Measurements from ENCODE around the gene SDC1. TPM values are rescaled to one million over a fixed set of nuclear protein-coding genes. Genes with fewer than 3 reads are reported as not detected.
A peak's percentile ranks its signal among the peaks of the same experiment; 100 is the strongest.
"Not testable (repeated sequence)": the region's sequence is repeated elsewhere in the genome, so short reads cannot be mapped to it uniquely, and the experiment has no call there.

The SDC1 gene
- total RNA-seq, 4 donors from 2014 or later: 103 to 192 (median 127) TPM

GRCh38 chr2:20196657-20197161 lies 28.2 kb downstream of the SDC1 start:
- intact Hi-C loops (cut with DNase I; ENCODE audit: low total_unique reads): no loop called here
- Histone ChIP-seq H3K27ac (peak overlapping the region; percentile 85 to 87 (median 86)), H3K9me3 (no peaks in the 10 kb centered on the region), H3K4me1 (peaks cover 6 to 49% (median 30%) of the 10 kb centered on the region in 4 donors), H3K36me3 (no peaks in the 10 kb centered on the region), H3K27me3 (no peaks in the 10 kb centered on the region), H3K4me3 (no peak overlapping the region)
- peak; percentile 69 for DNase-seq
- TF ChIP-seq POLR2AphosphoS5 (IDR thresholded peaks at IDR 0.05): peak in 2 of 3 donors; percentile 17 to 53
- no peak for TF ChIP-seq POLR2A (IDR thresholded peaks at IDR 0.05)
- in situ Hi-C loops (cut with MboI; ENCODE audit: low pct_ligation_motif_present in 1 of 4, low pct_unique_long_range_greater_than_20kb in 1 of 4, low sequenced_read_pairs in 3 of 4): no loop called here
- 35 to 65% methylated on average over 4 to 16 of the region's 16 CpGs for WGBS, 2 donors (ENCODE audit: low coverage in 1 of 2)

- H3K27ac ChIP-seq: peak overlapping the region; percentile 85 to 87 (median 86)
- TF ChIP-seq EP300 (IDR thresholded peaks at IDR 0.05; ENCODE audit: low read depth) (no peak), CTCF (IDR thresholded peaks at IDR 0.05) (no peak), POLR2A (IDR thresholded peaks at IDR 0.05) (no peak), POLR2AphosphoS5 (IDR thresholded peaks at IDR 0.05) (peak in 1 of 3 donors; percentile 24)
- H3K9me3 ChIP-seq: no peaks in the 10 kb centered on the region
- no peaks in the 10 kb centered on the region for H3K27me3 ChIP-seq
- peak overlapping the region in 2 of 4 donors; percentile 11 to 36 for H3K4me3 ChIP-seq
- peak; percentile 78 for DNase-seq
- in situ Hi-C loops (cut with MboI; ENCODE audit: low pct_ligation_motif_present in 1 of 4, low pct_unique_long_range_greater_than_20kb in 1 of 4, low sequenced_read_pairs in 3 of 4): no loop called here
- H3K4me1 ChIP-seq: peaks cover 11 to 54% (median 34%) of the 10 kb centered on the region in 4 donors
- intact Hi-C loops (cut with DNase I; ENCODE audit: low total_unique reads): no loop called here
- no peaks in the 10 kb centered on the region for H3K36me3 ChIP-seq
- 17 to 52% methylated on average over 1 to 7 of the region's 7 CpGs for WGBS, 2 donors (ENCODE audit: low coverage in 1 of 2)
Measured at GRCh38 chr2:20196053-20196656, 28.8 kb downstream of the SDC1 start.

GRCh38 chr2:20195431-20196033 lies 29.4 kb downstream of the SDC1 start:
- peak overlapping the region in 3 of 4 donors; percentile 6 to 36 (median 11) for H3K4me3 ChIP-seq
- no peaks in the 10 kb centered on the region for H3K9me3 ChIP-seq
- H3K4me1 ChIP-seq: peaks cover 11 to 55% (median 35%) of the 10 kb centered on the region in 4 donors
- TF ChIP-seq POLR2AphosphoS5 (IDR thresholded peaks at IDR 0.05) (no peak), CTCF (IDR thresholded peaks at IDR 0.05) (no peak), EP300 (IDR thresholded peaks at IDR 0.05; ENCODE audit: low read depth) (no peak), POLR2A (IDR thresholded peaks at IDR 0.05) (no peak)
- in situ Hi-C loops (cut with MboI; ENCODE audit: low pct_ligation_motif_present in 1 of 4, low pct_unique_long_range_greater_than_20kb in 1 of 4, low sequenced_read_pairs in 3 of 4): no loop called here
- peak overlapping the region; percentile 85 to 87 (median 86) for H3K27ac ChIP-seq
- intact Hi-C loops (cut with DNase I; ENCODE audit: low total_unique reads): no loop called here
- WGBS, 2 donors (ENCODE audit: low coverage in 1 of 2): 47 to 48% methylated on average over 6 to 12 of the region's 12 CpGs
- no peaks in the 10 kb centered on the region for H3K27me3 ChIP-seq
- H3K36me3 ChIP-seq: no peaks in the 10 kb centered on the region
- DNase-seq: no peak

GRCh38 chr2:20195016-20195411 lies 29.9 kb downstream of the SDC1 start:
- Histone ChIP-seq H3K27ac (peak overlapping the region; percentile 85 to 87 (median 86)), H3K4me3 (peak overlapping the region in 1 of 4 donors; percentile 36), H3K4me1 (peaks cover 11 to 55% (median 36%) of the 10 kb centered on the region in 4 donors)
- WGBS, 2 donors (ENCODE audit: low coverage in 1 of 2): 66 to 81% methylated on average over 6 to 8 of the region's 8 CpGs
- H3K27me3 ChIP-seq; DNase-seq; H3K36me3 ChIP-seq; intact Hi-C loops (cut with DNase I; ENCODE audit: low total_unique reads); in situ Hi-C loops (cut with MboI; ENCODE audit: low pct_ligation_motif_present in 1 of 4, low pct_unique_long_range_greater_than_20kb in 1 of 4, low sequenced_read_pairs in 3 of 4); H3K9me3 ChIP-seq: not testable (repeated sequence)
